Measurements from ENCODE around the gene ANGPTL2.

The ANGPTL2 gene

DNA sequence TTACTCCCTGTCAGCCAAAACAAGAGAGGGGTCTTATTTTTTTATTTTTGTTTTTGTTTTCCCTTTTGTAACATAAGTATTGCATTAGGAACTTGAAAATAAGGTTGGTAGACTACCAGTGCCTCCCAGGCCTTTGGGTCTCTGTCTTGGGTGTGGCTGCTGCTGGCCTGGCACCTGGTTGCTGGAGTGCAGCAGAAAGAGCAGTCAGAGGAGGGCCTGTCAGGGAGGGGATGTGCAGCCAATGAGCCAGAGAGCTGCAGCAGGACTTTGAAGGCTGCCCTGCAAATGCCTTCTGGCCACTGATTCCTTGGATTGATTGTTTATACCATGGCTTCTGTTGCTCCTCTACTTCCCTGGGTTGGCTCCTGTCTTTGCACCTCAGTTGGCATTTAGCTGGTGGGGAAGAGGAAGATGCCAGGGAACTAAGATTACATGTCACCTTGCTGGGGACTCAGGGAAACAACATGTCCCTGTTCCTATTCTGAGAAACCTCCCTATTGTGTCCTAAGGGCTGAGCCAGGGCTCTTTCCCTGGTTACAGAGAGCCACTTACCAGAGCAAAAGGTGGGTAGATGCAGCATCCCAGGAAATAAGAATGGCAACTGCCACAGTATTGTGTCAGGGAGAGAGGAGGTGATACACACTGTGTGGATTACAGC, 66.6 kb downstream of the ANGPTL2 start:
- in situ Hi-C loops (cut with MboI; ENCODE audit: low sequenced_read_pairs, unreplicated experiment): no loop called here
- TF ChIP-seq, protein P1, sequence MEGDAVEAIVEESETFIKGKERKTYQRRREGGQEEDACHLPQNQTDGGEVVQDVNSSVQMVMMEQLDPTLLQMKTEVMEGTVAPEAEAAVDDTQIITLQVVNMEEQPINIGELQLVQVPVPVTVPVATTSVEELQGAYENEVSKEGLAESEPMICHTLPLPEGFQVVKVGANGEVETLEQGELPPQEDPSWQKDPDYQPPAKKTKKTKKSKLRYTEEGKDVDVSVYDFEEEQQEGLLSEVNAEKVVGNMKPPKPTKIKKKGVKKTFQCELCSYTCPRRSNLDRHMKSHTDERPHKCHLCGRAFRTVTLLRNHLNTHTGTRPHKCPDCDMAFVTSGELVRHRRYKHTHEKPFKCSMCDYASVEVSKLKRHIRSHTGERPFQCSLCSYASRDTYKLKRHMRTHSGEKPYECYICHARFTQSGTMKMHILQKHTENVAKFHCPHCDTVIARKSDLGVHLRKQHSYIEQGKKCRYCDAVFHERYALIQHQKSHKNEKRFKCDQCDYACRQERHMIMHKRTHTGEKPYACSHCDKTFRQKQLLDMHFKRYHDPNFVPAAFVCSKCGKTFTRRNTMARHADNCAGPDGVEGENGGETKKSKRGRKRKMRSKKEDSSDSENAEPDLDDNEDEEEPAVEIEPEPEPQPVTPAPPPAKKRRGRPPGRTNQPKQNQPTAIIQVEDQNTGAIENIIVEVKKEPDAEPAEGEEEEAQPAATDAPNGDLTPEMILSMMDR (IDR thresholded peaks at IDR 0.05; ENCODE audit: borderline replicate concordance, control extremely low read depth, extremely low read depth, insufficient read depth, missing control alignments): no peak
- no peak for DNase-seq (ENCODE audit: low spot score)

DNA sequence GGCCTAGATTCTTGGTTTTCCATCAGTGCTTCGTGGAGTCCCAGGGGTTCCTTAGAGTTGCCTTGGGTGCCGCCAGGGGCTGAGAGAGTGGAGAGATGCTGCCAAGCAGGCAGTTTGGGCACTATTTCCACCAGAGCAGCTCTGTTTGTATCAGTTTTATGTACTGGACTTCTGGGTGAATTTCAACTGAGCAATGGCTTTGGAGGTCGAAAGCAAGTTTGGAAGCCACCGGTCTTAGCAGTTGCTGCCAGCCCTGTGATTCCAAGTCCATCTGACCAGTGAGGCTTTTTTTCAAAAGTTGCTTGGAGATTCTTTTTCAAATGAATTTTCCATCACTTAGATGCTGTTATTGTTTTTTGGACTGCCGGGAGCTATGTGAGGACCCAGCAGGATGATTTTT, 68.5 kb downstream of the ANGPTL2 start:
- TF ChIP-seq, protein P1 (IDR thresholded peaks at IDR 0.05; ENCODE audit: borderline replicate concordance, control extremely low read depth, extremely low read depth, insufficient read depth, missing control alignments): no peak
- DNase-seq (ENCODE audit: low spot score): no peak
- in situ Hi-C loops (cut with MboI; ENCODE audit: low sequenced_read_pairs, unreplicated experiment): no loop called here

DNA sequence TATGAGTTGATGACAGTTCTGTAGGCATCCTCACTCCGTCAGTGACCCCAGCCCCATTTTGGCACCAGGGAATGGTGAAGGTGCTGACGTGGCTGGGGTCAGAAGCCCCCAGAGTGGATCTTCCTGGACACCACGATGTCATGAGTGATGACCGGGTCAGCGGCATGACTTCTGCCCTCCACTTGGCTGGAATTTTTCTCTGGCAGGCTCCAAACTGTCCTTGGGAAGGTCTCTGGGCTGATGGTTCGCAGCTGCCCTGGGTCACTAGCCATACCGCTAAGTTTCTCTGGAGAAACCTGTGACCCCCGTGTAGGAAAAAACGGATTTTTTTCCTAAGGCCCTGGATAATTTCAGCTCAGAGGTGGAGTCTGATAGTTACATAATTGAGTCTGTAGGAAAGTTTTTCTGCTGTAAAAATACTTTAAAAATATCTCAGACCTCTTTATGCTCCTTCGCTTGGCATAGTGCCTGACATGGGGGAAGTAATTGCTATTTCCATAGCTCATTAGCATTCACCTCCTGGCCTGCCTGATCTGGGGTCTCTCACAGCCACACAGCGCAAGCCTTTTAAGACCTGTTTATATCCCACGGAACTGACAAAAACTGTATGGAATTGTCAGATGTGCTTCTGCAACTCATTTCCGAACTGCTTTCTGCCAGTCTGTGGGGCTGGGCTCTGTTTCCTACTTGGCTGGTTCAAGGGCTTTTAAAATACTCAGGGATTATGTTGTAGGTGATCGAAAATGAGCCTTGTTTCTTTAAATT, 69.2 kb downstream of the ANGPTL2 start:
- TF ChIP-seq, protein P1 (IDR thresholded peaks at IDR 0.05; ENCODE audit: borderline replicate concordance, control extremely low read depth, extremely low read depth, insufficient read depth, missing control alignments): no peak
- no peak for DNase-seq (ENCODE audit: low spot score)
- in situ Hi-C loops (cut with MboI; ENCODE audit: low sequenced_read_pairs, unreplicated experiment): no loop called here

DNA sequence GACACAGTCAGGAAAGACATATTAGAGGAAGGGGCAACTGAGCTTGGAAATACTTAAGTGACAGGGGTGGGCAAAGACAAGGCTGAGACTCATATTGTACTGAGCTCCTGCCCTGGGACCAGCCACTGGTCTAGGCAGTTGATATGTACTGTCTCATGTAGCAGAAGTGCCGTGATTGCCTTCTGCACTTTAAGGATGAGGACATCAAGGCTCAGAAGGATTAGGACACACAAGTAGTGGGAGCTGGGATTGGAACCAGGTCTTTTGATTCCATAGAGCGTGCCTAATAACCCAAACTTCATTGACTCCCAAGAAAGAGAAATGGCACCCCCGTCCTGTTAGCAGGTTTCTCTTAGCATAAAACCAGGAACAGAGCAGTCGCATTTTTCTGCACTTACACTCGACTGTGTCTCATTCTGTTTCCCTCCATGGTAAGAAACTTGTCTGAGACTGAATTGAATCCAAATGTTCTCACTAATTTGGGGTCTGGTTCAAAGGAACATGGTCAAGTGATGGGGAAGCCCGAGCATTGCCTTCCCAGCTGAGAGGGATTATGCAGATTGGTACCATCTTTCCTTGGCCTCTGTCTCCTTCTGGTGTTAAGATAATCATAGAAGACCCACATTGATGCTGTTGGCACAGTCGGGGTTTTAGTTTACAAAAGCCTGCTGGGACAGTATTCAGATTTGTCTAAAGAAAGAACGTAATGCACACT, 70.4 kb downstream of the ANGPTL2 start:
- in situ Hi-C loops (cut with MboI; ENCODE audit: low sequenced_read_pairs, unreplicated experiment): no loop called here
- TF ChIP-seq, protein P1 (IDR thresholded peaks at IDR 0.05; ENCODE audit: borderline replicate concordance, control extremely low read depth, extremely low read depth, insufficient read depth, missing control alignments): no peak
- no peak for DNase-seq (ENCODE audit: low spot score)

DNA sequence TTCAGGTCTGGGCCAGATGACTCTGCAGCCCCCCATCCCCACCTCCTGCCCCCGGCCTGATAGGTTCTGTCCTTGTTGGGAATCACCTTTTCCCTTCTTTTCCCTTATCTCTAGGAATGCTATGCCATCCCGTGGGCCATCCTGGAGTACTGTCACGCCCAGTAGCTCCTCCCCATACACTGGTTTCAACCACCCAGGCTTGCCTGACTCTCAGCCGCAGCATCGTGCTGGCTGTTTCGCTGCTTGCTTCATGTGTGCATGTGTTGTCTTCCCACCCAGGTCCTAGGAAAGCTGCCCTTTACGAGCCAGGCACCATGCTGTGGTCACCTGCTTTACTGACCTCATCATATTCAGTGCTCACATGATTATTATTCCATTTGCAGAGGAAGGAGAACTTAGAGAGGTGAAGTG, 71.8 kb downstream of the ANGPTL2 start:
- TF ChIP-seq, protein P1 (IDR thresholded peaks at IDR 0.05; ENCODE audit: borderline replicate concordance, control extremely low read depth, extremely low read depth, insufficient read depth, missing control alignments): no peak
- DNase-seq (ENCODE audit: low spot score): no peak
- in situ Hi-C loops (cut with MboI; ENCODE audit: low sequenced_read_pairs, unreplicated experiment): no loop called here

DNA sequence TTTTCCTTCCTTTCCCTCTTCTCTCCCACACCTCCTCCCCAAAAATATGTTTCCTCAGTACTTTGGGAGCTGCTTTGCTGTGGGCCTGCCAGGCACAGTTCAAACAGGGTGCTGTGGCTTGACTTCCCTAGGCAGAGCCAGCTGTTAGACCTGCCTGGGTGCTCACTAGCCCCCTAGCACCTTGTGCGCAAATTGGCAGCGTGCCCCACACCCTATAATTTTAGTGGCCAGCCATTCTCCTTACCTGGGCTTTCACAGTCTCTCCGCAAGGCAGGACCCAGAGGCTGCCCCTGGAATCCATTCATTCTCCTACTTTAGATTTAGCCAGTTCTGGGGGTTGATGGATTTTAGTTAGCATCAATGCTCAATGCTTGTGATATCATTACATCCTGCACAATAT, 72.3 kb downstream of the ANGPTL2 start:
- TF ChIP-seq, protein P1 (IDR thresholded peaks at IDR 0.05; ENCODE audit: borderline replicate concordance, control extremely low read depth, extremely low read depth, insufficient read depth, missing control alignments): no peak
- DNase-seq (ENCODE audit: low spot score): no peak
- in situ Hi-C loops (cut with MboI; ENCODE audit: low sequenced_read_pairs, unreplicated experiment): no loop called here

Data from GM13976 (cell line).